Measurements from ENCODE around the gene POLD3. TPM values are rescaled to one million over a fixed set of nuclear protein-coding genes. Genes with fewer than 3 reads are reported as not detected.

POLD3 gene
- total RNA-seq, 1 experiment from 2014 or later: 49.7 TPM

- no peak overlapping the region for H3K4me3 Mint-ChIP-seq (ENCODE audit: unreplicated experiment)
- Histone ChIP-seq H3K27me3 (replicated peaks; ENCODE audit: control insufficient read depth, insufficient read depth, low read length) (no peaks in the 10 kb centered on the region), H3K4me3 (ENCODE audit: low read depth, low read length) (no peak overlapping the region), H3K36me3 (ENCODE audit: control insufficient read depth, insufficient read depth, low read length) (no peaks in the 10 kb centered on the region), H3K4me1 (no peaks in the 10 kb centered on the region; the same call in 1 of the 2 replicates), H3K9me3 (no peaks in the 10 kb centered on the region)
- H3K4me1 Mint-ChIP-seq (ENCODE audit: low read depth, unreplicated experiment): peaks cover 13% of the 10 kb centered on the region
- ChIA-PET CTCF (interaction anchor here (0.7 to 7.9 kb wide), 6 partner anchors 66 to 317 kb away, joined by 3 to 196 read pairs (median 3); partner anchors contain the start of gene LIPT2), POLR2A (no interaction called here)
- no peaks in the 10 kb centered on the region for H3K27me3 Mint-ChIP-seq (ENCODE audit: insufficient read depth, unreplicated experiment)
- TF ChIP-seq CTCF (IDR thresholded peaks at IDR 0.05; ENCODE audit: insufficient read depth in 1 of 2, low read depth in 1 of 2, low read length in 1 of 2, severe bottlenecking in 1 of 2, unreplicated experiment in 1 of 2): no peak
- intact Hi-C loops (cut with micrococcal nuclease; ENCODE audit: unreplicated experiment): no loop called here
- BruUV-seq (replicated peaks): no TSS peak
- H3K27ac Mint-ChIP-seq (ENCODE audit: unreplicated experiment): no peak overlapping the region
- no peaks in the 10 kb centered on the region for H3K9me3 Mint-ChIP-seq (ENCODE audit: unreplicated experiment)
- no peak for DNase-seq
- no peaks in the 10 kb centered on the region for H3K36me3 Mint-ChIP-seq (ENCODE audit: insufficient read depth, unreplicated experiment)
Measured at GRCh38 chr11:74572349-74572748, 20.0 kb upstream of the POLD3 start.

- TF ChIP-seq CTCF (IDR thresholded peaks at IDR 0.05; ENCODE audit: insufficient read depth in 1 of 2, low read depth in 1 of 2, low read length in 1 of 2, severe bottlenecking in 1 of 2, unreplicated experiment in 1 of 2): no peak
- Histone ChIP-seq H3K9me3 (no peaks in the 10 kb centered on the region), H3K27me3 (replicated peaks; ENCODE audit: control insufficient read depth, insufficient read depth, low read length) (no peaks in the 10 kb centered on the region), H3K36me3 (ENCODE audit: control insufficient read depth, insufficient read depth, low read length) (no peaks in the 10 kb centered on the region), H3K4me1 (peaks cover 3% of the 10 kb centered on the region), H3K4me3 (ENCODE audit: low read depth, low read length) (no peak overlapping the region)
- no TSS peak for BruUV-seq (replicated peaks)
- DNase-seq: no peak
- ChIA-PET CTCF (no interaction called here), POLR2A (no interaction called here)
- Mint-ChIP-seq H3K4me3 (ENCODE audit: unreplicated experiment) (no peak overlapping the region), H3K36me3 (ENCODE audit: insufficient read depth, unreplicated experiment) (no peaks in the 10 kb centered on the region), H3K9me3 (ENCODE audit: unreplicated experiment) (no peaks in the 10 kb centered on the region), H3K27ac (ENCODE audit: unreplicated experiment) (no peak overlapping the region), H3K27me3 (ENCODE audit: insufficient read depth, unreplicated experiment) (no peaks in the 10 kb centered on the region), H3K4me1 (ENCODE audit: low read depth, unreplicated experiment) (peaks cover 12% of the 10 kb centered on the region)
- intact Hi-C loops (cut with micrococcal nuclease; ENCODE audit: unreplicated experiment): no loop called here
Measured at GRCh38 chr11:74574563-74574962, 17.8 kb upstream of the POLD3 start.

- POLR2A ChIA-PET: no interaction called here
- TF ChIP-seq CTCF (IDR thresholded peaks at IDR 0.05; ENCODE audit: insufficient read depth in 1 of 2, low read depth in 1 of 2, low read length in 1 of 2, severe bottlenecking in 1 of 2, unreplicated experiment in 1 of 2): no peak
- no peak for DNase-seq
- H3K27ac Mint-ChIP-seq (ENCODE audit: unreplicated experiment): no peak overlapping the region
- CTCF ChIA-PET: no interaction called here
- BruUV-seq (replicated peaks): no TSS peak
- Histone ChIP-seq H3K4me1 (peaks cover 9% of the 10 kb centered on the region), H3K4me3 (ENCODE audit: low read depth, low read length) (no peak overlapping the region), H3K9me3 (no peaks in the 10 kb centered on the region), H3K27me3 (replicated peaks; ENCODE audit: control insufficient read depth, insufficient read depth, low read length) (no peaks in the 10 kb centered on the region), H3K36me3 (ENCODE audit: control insufficient read depth, insufficient read depth, low read length) (no peaks in the 10 kb centered on the region)
- H3K27me3 Mint-ChIP-seq (ENCODE audit: insufficient read depth, unreplicated experiment): no peaks in the 10 kb centered on the region
- no peak overlapping the region for H3K4me3 Mint-ChIP-seq (ENCODE audit: unreplicated experiment)
- intact Hi-C loops (cut with micrococcal nuclease; ENCODE audit: unreplicated experiment): no loop called here
- peaks cover 18% of the 10 kb centered on the region for H3K4me1 Mint-ChIP-seq (ENCODE audit: low read depth, unreplicated experiment)
- H3K9me3 Mint-ChIP-seq (ENCODE audit: unreplicated experiment): no peaks in the 10 kb centered on the region
- no peaks in the 10 kb centered on the region for H3K36me3 Mint-ChIP-seq (ENCODE audit: insufficient read depth, unreplicated experiment)
Measured at GRCh38 chr11:74575999-74576398, 16.4 kb upstream of the POLD3 start.

All from Caco-2 (cell line).